ENCODE results near the gene SPON1.

- TF ChIP-seq CTCF (IDR thresholded peaks at IDR 0.05) (no peak), POLR2AphosphoS5 (IDR thresholded peaks at IDR 0.05; ENCODE audit: low read depth, low read length) (no peak), SIN3A (IDR thresholded peaks at IDR 0.05; ENCODE audit: borderline replicate concordance, insufficient read depth, low read depth, low read length) (no peak), REST (IDR thresholded peaks at IDR 0.05; ENCODE audit: insufficient read depth in 1 of 2, low read depth in 2 of 2, low read length in 1 of 2) (no peak)
Measured at GRCh38 chr11:14041565-14041964, 79.0 kb downstream of the SPON1 start.
